KOPT-K1 (cell line): Measurements from ENCODE around the gene EDN3.

ENCODE experiments used
- H3K27ac ChIP-seq: fragments of 200-600 bp; sonication (generic); 2 replicates; pipeline ENCODE4 v1.5.1; 2016; ENCODE audit warnings: antibody characterized with exemption, mild to moderate bottlenecking, low read depth, low read length; ENCODE audit not compliant: poor library complexity, severe bottlenecking
- H3K36me3 ChIP-seq: fragments of 200-600 bp; sonication (generic); 2 replicates; pipeline ENCODE4 v1.5.1; 2017; ENCODE audit warnings: antibody characterized with exemption, mild to moderate bottlenecking, low read length, moderate library complexity; ENCODE audit not compliant: insufficient read depth
- H3K9me3 ChIP-seq: fragments of 200-600 bp; sonication (generic); 2 replicates; pipeline ENCODE4 v1.5.1; 2017; ENCODE audit warnings: antibody characterized with exemption, low read length, mild to moderate bottlenecking; ENCODE audit not compliant: insufficient read depth, poor library complexity, severe bottlenecking

The EDN3 gene

GRCh38 chr20:59295531-59295930, 4.9 kb upstream of the EDN3 start:
- no peaks in the 10 kb centered on the region for H3K36me3 ChIP-seq
- H3K9me3 ChIP-seq, result no peaks in the 10 kb centered on the region
- H3K27ac ChIP-seq, result no peak overlapping the region

- Histone ChIP-seq H3K9me3 (no peaks in the 10 kb centered on the region), H3K27ac (no peak overlapping the region), H3K36me3 (no peaks in the 10 kb centered on the region)
Measured at GRCh38 chr20:59297686-59298085, 2.7 kb upstream of the EDN3 start.

- H3K9me3 ChIP-seq, result no peaks in the 10 kb centered on the region
- H3K27ac ChIP-seq, result no peak overlapping the region
- no peaks in the 10 kb centered on the region for H3K36me3 ChIP-seq
Measured at GRCh38 chr20:59299945-59300332, 472 bp upstream of the EDN3 start.

- no peak overlapping the region for H3K27ac ChIP-seq
- no peaks in the 10 kb centered on the region for H3K9me3 ChIP-seq
- no peaks in the 10 kb centered on the region for H3K36me3 ChIP-seq
Measured at GRCh38 chr20:59301343-59302007, 1.1 kb downstream of the EDN3 start.

- Histone ChIP-seq H3K9me3 (no peaks in the 10 kb centered on the region), H3K36me3 (no peaks in the 10 kb centered on the region), H3K27ac (no peak overlapping the region)
Measured at GRCh38 chr20:59305908-59306655, 5.7 kb downstream of the EDN3 start.

- no peak overlapping the region for H3K27ac ChIP-seq
- H3K9me3 ChIP-seq, result no peaks in the 10 kb centered on the region
- no peaks in the 10 kb centered on the region for H3K36me3 ChIP-seq
Measured at GRCh38 chr20:59307270-59307669, 6.9 kb downstream of the EDN3 start.

GRCh38 chr20:59308493-59309201, 8.2 kb downstream of the EDN3 start:
- Histone ChIP-seq H3K27ac (no peak overlapping the region), H3K36me3 (no peaks in the 10 kb centered on the region), H3K9me3 (no peaks in the 10 kb centered on the region)

- H3K27ac ChIP-seq, result no peak overlapping the region
- no peaks in the 10 kb centered on the region for H3K9me3 ChIP-seq
- no peaks in the 10 kb centered on the region for H3K36me3 ChIP-seq
Measured at GRCh38 chr20:59309218-59309617, 8.8 kb downstream of the EDN3 start.

- no peaks in the 10 kb centered on the region for H3K36me3 ChIP-seq
- no peak overlapping the region for H3K27ac ChIP-seq
- no peaks in the 10 kb centered on the region for H3K9me3 ChIP-seq
Measured at GRCh38 chr20:59314997-59315396, 14.6 kb downstream of the EDN3 start.

GRCh38 chr20:59316911-59317731, 16.7 kb downstream of the EDN3 start:
- Histone ChIP-seq H3K27ac (no peak overlapping the region), H3K36me3 (no peaks in the 10 kb centered on the region), H3K9me3 (no peaks in the 10 kb centered on the region)

- no peaks in the 10 kb centered on the region for H3K36me3 ChIP-seq
Measured at GRCh38 chr20:59318201-59318790, 17.9 kb downstream of the EDN3 start.

GRCh38 chr20:59318803-59319202, 18.4 kb downstream of the EDN3 start:
- Histone ChIP-seq H3K36me3 (no peaks in the 10 kb centered on the region), H3K9me3 (no peaks in the 10 kb centered on the region), H3K27ac (no peak overlapping the region)

More at GRCh38 chr20:59318201-59318790, 17.9 kb downstream of the EDN3 start:
- H3K27ac ChIP-seq, result no peak overlapping the region
- H3K9me3 ChIP-seq, result no peaks in the 10 kb centered on the region

GRCh38 chr20:59320426-59320825, 20.0 kb downstream of the EDN3 start:
- H3K36me3 ChIP-seq, result no peaks in the 10 kb centered on the region
- H3K27ac ChIP-seq, result no peak overlapping the region
- no peaks in the 10 kb centered on the region for H3K9me3 ChIP-seq

GRCh38 chr20:59320854-59321647, 20.6 kb downstream of the EDN3 start:
- Histone ChIP-seq H3K27ac (no peak overlapping the region), H3K36me3 (no peaks in the 10 kb centered on the region), H3K9me3 (no peaks in the 10 kb centered on the region)
